Endometrium (tissue), 2 donors: ENCODE data around the gene GNA12.
"Not testable (repeated sequence)": the region's sequence is repeated elsewhere in the genome, so short reads cannot be mapped to it uniquely, and the experiment has no call there.

ENCODE experiments used
- FAIRE-seq: peaks from 2 replicates; lab custom pipeline; 2012; peaks lifted over from hg19 to GRCh38; lab: Jason Lieb, UNC
- donor health status: control.
- donor health status: control.

Gene GNA12

GRCh38 chr7:2728316-2729030 lies 115.6 kb downstream of the GNA12 start:
- peak; percentile 51 for FAIRE-seq

GRCh38 chr7:2727206-2727605 lies 116.9 kb downstream of the GNA12 start:
- FAIRE-seq: not testable (repeated sequence)

GRCh38 chr7:2726316-2727018 lies 117.6 kb downstream of the GNA12 start:
- no peak for FAIRE-seq

- FAIRE-seq: no peak
Measured at GRCh38 chr7:2725178-2726105, 118.7 kb downstream of the GNA12 start.

- no peak for FAIRE-seq
Measured at GRCh38 chr7:2724453-2725177, 119.5 kb downstream of the GNA12 start.

- not testable (repeated sequence) for FAIRE-seq
Measured at GRCh38 chr7:2724036-2724435, 120.1 kb downstream of the GNA12 start.

- no peak for FAIRE-seq
Measured at GRCh38 chr7:2723138-2723850, 120.8 kb downstream of the GNA12 start.

GRCh38 chr7:2722591-2722990 lies 121.5 kb downstream of the GNA12 start:
- FAIRE-seq: no peak

- no peak for FAIRE-seq
Measured at GRCh38 chr7:2721842-2722241, 122.3 kb downstream of the GNA12 start.

- no peak for FAIRE-seq
Measured at GRCh38 chr7:2720024-2720423, 124.1 kb downstream of the GNA12 start.

- no peak for FAIRE-seq
Measured at GRCh38 chr7:2719007-2719406, 125.1 kb downstream of the GNA12 start.

- no peak for FAIRE-seq
Measured at GRCh38 chr7:2718296-2718965, 125.7 kb downstream of the GNA12 start.

GRCh38 chr7:2717293-2718261 lies 126.5 kb downstream of the GNA12 start:
- no peak for FAIRE-seq

GRCh38 chr7:2716906-2717292 lies 127.2 kb downstream of the GNA12 start:
- no peak for FAIRE-seq

GRCh38 chr7:2716488-2716887 lies 127.6 kb downstream of the GNA12 start:
- no peak for FAIRE-seq

GRCh38 chr7:2715341-2716231 lies 128.5 kb downstream of the GNA12 start:
- FAIRE-seq: no peak

GRCh38 chr7:2714636-2715035 lies 129.5 kb downstream of the GNA12 start:
- no peak for FAIRE-seq

- FAIRE-seq: no peak
Measured at GRCh38 chr7:2713978-2714377, 130.1 kb downstream of the GNA12 start.

GRCh38 chr7:2713370-2713769 lies 130.7 kb downstream of the GNA12 start:
- FAIRE-seq: no peak
